ENCODE measurements around the gene CYTH1.

CYTH1 gene

GRCh38 chr17:78804777-78805176, 22.7 kb upstream of the CYTH1 start:
- TF ChIP-seq CTCF (IDR thresholded peaks at IDR 0.05; ENCODE audit: low read depth, low read length), result no peak
- DNase-seq (ENCODE audit: extremely low read depth, low read depth), result no peak

- no peak for TF ChIP-seq CTCF (IDR thresholded peaks at IDR 0.05; ENCODE audit: low read depth, low read length)
- no peak for DNase-seq (ENCODE audit: extremely low read depth, low read depth)
Observed at GRCh38 chr17:78803186-78803845, 21.2 kb upstream of the CYTH1 start.

- no peak for TF ChIP-seq CTCF (IDR thresholded peaks at IDR 0.05; ENCODE audit: low read depth, low read length)
- DNase-seq (ENCODE audit: extremely low read depth, low read depth), result no peak
Observed at GRCh38 chr17:78802459-78802858, 20.4 kb upstream of the CYTH1 start.

GRCh38 chr17:78802008-78802407, 19.9 kb upstream of the CYTH1 start:
- no peak for TF ChIP-seq CTCF (IDR thresholded peaks at IDR 0.05; ENCODE audit: low read depth, low read length)
- no peak for DNase-seq (ENCODE audit: extremely low read depth, low read depth)

GRCh38 chr17:78800132-78800931, 18.3 kb upstream of the CYTH1 start:
- DNase-seq (ENCODE audit: extremely low read depth, low read depth), result no peak
- TF ChIP-seq CTCF (IDR thresholded peaks at IDR 0.05; ENCODE audit: low read depth, low read length), result no peak

GRCh38 chr17:78798695-78799559, 16.9 kb upstream of the CYTH1 start:
- peak; percentile 29 for TF ChIP-seq CTCF (IDR thresholded peaks at IDR 0.05; ENCODE audit: low read depth, low read length)
- no peak for DNase-seq (ENCODE audit: extremely low read depth, low read depth)

All from AG09319 (cell line).